SHP77 (cell line): ENCODE results near the gene SV2B.
A peak's percentile ranks its signal among the peaks of the same experiment; 100 is the strongest.

Experiments used
- DNase-seq, 2 experiments: peaks; one replicate each; lab custom pipeline; 2025; lab: John Stamatoyannopoulos, UW

Gene SV2B

DNA sequence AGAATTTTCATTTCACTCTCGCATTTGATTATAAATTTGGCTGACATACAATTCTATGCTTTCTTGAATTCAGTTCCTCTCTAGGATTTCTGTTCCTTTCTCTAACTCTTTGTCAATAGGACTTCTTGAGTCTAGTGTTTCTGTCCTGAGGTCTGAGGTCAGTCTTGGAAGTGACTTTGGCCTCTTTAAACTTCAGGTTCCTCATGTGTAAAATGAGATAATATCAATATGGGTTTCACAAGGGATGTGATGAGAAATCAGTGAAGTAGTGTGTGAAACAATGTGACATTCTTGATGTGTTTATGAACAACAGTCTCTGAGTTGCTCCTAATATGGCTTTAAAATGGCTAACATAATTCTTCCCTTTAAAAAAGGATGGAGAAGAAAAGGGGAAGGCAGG, 92.2 kb downstream of the SV2B start:
- no peak for DNase-seq

DNA sequence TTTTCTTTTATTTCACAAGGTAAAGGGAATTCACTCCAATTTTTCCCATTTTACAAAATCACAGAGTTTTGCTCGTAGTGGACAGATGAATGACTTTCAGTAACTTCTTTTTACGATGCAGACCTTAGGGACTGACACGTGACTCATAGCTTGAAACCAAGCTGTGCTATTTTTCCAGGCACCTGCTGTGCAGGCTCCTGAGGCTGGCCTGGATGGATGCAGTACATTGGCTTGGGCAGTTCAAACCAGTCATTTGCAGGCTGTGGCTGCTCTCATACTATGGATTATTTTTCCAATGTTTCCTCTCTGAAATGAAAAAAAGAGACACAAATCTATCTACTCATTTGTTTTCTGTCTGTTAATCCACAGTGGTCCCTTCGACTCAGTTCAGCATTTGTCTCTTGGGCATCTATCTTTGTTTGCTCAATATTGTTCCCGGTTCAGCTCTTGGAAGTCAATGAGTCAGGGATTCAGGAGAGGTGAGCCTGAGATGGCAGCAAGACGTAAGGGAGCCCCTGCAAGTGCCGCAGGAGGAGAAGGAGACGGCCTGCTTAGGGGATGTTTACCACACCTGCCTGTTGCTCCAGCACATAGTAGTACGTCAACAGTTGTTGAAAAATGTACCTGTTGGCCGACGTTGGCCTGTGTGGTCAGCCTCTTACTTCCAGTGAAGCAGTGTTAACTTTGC, 92.8 kb downstream of the SV2B start:
- DNase-seq: peak; percentile 21 to 63

DNA sequence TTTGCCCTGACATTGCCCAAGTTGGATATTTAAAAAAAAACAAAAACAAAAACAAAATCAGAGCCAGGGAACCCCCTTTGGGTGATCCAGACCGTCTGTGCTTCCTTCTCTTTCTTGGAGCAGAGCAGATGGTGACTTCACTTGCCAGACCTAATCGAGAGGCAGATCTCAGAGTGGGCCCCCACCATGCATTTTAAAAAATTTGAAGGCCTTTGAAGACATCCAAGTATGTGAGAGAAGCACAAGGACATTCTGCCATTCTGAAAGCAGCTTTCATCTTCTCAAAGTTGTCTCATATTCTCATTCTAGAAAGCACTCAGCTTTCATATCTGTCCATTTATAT, 93.3 kb downstream of the SV2B start:
- DNase-seq: no peak

DNA sequence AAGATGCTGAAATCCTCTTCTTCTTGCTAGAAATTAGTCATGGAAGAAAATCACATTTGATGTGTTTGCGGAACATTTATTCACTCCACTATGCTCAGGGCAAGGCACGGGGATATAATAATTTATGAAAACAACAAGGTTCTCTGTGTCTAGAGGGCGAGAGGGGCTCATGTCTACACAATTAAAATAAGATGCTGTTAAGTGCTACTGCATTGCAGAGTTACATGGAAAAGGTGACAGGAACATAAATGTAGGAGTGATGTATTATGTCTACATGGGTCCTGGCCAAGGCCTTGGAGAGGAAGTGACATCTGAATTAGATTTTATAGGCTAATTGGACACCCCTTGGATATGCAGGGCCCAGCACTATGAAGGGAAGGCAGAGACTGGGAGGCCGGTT, 96.1 kb downstream of the SV2B start:
- no peak for DNase-seq

DNA sequence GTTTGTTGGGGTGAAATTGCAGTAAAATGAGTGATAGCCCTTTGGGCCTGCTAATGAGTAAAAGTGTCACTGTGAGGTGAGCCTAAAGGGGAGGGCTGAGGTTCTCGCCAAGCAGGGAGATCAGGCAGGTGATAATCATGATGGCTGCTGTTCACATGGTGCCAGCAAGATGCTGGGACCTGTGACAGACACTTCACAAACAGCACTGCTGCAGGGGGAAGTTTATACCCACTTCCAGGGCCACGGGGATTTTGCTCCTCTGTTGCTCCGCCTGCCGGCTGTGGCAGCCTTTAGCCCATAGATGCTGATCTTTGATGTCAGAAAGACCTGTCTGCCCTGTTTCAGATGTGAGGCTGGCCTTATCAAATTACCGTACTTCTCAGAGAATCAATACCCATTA, 96.7 kb downstream of the SV2B start:
- peak; percentile 62 for DNase-seq

DNA sequence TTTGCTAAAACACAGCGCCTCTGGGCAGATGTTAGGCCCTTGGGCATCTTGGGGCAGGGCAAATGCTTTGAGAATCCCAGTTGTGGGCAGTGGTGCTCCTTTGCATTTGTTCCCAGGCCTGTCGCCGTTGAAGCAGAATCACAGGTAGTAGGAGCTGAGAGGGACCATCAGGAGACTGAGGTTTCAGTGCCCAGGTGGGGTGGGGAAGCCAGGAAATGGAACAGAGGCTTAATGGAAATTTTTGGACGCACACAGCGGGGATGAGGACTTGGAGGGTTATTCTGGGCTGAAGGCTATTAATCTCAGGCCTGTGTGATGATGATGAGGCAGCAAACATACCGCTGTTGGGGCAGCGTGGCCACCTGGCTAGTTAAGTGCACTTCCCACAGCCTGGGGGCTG, 99.5 kb downstream of the SV2B start:
- peak; percentile 62 to 65 for DNase-seq

DNA sequence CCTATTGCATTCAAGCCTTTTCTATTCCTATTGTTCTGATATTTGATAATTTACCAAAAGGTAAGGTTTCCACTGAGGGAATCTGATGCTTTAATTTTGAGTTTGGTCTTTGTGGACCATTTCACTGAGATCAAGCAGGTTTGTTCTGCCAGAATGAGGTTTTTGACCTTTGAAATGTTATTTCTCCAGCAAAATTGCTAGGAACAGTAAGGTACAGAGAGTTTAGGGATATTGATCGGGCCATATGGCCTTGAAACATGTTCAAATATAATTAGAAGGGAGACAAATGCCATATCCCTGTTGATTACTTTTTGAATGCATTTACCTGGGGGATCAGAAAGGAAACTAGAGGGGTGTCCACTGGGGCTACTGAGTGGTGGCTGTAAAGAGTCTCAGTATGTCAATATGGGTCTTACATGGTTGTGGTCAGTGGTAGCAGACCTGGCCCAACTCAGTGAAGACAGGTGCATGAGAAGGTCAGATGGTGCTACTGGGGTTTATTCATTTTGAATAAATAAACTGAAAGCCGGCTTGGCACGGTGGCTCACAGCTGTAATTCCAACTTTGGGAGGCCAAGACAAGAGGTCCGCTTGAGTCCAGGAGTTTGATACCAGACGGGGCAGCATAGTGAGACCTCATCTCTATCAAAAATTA, 100.2 kb downstream of the SV2B start:
- peak in 1 of 2 experiments; percentile 8 for DNase-seq

DNA sequence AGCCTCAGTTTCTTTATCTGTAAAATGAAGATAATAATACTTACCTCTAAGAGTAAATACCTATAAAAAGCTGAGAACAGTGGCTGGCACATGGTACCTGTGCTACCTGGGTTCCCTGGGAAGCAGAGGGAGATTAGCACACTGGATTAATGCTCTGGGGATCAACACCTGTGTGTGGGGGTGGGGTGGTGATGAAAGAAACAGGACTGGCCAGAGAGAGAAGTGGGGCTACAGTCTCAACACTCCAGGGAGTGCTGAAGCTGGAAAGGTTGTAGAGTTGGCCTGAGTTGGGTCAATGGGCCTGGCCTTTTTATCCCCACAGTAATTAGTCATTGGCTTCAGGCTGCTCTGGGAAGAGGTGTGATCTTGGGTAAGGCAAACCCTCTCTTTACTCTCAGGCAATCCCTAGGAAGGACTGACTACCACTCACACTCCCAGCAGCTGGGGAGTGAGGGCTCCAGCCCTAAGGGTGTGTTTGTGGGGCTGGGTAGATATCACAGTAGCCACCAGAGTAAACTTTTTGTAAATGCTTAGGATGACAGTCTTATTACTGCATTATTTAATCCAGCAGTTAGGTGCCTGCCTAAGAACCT, 102.5 kb downstream of the SV2B start:
- no peak for DNase-seq

DNA sequence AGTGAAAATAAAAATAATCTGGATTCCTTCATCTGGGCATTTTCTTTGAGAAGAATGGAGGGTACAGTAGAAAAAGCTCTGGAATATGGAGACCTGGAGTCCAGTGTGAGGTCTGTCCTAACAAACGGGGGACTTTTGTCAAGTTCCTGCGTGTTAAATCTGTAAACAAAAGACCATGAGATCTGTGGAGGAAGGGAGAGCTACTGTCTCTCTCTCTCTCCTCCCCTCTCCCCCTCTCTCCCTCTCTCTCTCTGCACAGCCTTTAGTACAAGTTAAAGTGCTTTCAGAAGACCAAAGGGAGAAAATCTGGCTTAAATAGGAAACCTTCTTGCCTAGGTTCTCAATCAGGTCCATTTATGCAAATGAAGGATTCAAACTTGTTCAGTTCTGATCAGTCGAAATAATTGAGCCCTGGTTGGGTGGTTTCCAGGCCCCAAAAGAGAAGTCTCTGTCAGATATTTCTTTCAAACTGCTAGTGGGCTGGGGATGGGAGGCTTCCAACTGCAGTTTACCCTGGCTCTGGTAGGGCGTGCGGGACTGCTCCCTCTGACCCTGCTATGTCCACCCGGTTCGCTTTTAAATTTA, 103.7 kb downstream of the SV2B start:
- no peak for DNase-seq

DNA sequence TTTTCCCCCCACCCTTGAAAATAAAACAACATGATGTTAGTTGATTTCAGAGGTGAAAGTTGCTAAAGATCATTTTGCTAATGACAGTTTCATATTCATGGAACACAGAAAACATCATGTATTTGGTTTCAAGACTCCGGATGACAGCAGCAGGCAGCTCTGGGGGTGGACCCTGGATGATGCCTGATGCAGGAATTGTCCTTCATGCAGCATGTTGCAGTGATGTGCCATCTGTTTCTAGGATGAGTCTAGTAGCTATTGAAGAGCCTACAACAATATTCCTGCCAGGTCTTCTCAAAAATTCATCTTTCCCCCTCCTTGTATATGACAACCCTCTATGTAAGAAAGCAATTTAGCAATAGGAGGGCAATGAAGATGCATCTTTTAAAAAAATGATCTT, 108.3 kb downstream of the SV2B start:
- DNase-seq: no peak

DNA sequence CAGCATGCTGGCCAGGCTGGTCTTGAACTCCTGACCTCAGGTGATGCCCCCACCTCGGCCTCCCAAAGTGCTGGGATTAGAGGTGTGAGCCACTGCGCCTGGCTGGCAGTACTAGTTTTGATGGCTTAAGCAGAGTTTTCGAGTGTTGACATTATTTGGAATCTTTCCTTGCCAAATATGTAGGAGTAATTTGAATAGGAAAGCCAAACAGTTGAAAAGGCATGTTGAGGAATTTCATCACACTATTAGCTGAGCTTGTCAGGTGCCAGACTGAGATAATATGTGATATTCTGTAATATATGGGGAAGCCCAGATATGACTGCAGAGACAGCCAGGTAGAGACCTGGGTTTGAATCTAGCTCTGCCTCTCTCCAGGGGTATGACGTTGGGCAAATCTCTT, 109.3 kb downstream of the SV2B start:
- DNase-seq: no peak

DNA sequence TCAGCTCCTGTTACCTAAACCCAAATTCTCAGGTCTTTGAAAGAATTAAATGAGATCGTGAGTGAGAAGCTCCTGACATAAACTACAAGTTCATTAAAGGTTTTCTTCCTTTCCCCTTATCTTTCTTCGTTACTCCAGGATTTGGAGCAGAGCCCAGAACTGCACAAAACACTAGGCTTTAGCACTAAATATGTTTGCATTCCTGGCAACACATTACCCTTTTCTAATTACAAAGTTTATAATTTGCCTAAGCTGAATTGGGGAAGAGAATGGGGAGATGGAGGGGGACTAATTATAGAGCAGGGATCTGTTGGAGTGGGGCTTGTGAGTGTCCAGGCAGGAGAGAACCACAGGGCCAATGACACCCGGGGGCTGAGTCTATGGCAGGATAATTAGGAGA, 109.7 kb downstream of the SV2B start:
- DNase-seq: no peak

DNA sequence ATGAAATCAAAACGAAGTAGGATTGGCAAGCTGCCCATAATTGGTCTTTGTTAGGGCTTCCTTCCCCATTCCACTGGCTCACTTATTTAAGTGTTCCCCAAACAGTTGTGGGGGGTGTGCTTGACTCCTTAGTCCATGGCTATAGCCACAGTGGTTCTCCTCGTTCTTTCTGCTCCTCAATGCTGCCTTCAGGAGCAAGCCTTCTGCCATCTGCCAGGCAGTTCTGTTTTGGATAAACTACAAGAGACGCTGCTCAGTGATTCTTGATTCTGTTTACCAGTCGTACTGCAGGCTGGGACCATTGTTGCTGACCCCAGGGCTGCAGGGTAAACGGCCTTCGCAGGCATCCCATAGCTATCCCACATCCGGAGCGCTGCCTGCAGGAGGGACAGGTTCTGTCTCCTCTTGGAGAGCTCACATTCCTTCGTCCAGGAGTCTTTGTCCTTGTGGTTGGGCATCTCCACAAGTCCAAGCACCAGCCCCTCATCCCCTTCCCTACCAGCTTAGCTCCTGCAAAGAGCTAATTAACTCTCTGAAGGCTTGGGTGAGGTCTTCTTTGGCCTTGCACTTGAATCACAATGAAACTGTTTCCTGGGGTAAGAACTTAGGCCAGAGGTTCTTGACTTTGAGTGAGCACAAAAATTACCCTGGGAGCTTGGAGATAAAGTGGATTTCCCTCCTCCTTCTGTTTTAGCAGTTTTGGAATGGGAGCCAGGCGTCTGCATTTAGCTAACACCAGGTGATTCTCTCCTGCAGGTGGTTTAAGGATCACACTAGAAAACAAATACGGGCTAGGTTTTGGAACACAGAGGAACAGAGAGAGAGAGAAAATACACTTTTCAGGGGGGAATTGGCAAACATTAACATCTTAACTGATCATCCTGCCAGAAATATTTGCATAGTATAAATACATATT, 114.9 kb downstream of the SV2B start:
- DNase-seq: peak in 1 of 2 experiments; percentile 41

DNA sequence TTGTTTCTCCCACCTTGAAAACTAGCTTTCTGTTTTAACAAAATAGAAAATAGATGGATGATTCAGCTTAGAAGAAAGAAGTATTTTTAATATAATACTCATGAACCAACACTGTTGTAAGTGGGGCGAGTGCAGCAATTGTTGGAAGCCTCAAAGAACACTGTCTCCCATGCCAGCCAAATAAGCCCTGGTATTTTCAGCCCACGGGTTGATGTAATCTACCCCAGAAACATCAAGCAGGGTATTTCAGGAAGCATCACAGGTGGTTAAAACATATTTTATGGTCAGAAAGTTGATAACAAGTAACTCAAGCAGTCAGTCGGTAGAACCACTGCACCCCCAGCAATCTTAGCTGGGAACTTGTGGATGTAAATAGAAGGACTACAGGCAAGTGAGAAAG, 115.9 kb downstream of the SV2B start:
- DNase-seq: no peak

DNA sequence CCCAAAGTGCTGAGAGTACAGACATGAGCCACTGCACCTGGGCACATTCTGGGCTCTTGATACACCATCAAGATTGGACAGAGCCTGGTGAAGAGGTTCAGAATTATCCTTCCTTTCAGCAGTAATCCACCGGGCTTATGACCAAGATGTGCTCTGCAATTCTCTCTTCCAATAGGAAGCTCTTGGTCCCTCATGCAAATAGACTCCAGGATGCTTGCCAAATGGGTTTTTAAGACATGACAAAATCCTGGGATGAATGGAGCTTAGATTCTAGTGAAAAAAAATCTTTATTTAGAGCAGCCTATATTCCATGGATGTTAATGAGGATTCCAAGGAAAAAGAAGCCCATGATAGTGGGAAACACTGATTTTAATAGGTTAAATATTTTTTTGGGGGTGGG, 119.1 kb downstream of the SV2B start:
- no peak for DNase-seq

DNA sequence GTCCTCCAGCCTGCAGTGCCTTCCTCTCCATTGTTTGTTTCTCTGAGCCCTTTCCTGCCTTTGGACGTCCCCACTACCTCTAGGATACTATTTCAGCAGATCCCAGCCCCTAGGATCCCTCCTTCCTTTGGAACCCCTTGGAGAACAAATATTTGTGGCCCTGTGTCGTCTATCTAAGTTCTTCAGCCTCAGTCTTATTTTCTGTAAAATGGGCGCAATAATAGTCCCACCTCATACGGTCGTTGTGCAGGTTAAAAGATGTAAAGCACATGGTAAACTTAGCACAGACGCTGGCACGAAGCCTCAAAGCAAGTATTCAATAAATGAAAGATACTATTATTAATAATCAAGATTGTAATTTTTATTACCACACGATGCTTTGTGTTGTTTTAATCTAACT, 122.0 kb downstream of the SV2B start:
- DNase-seq: no peak

DNA sequence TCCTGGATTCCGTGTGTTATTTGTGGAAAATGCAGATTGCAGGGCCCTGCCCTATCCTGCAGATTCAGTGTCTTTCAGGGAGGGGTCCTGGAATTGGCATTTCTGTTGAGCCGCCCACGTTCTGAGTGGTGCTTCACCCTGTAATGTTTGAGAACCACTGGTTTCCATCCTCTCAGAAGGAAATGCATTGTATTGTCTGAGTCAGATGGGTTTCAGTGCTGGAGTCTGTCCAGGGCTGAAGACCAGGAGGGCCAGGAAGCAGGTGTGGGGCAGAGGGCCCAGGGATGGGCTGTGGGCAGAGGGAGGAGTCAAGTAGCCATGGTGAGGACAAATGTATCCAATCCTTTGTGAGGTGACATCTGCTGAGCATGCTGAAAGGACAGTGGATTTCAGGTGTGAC, 123.8 kb downstream of the SV2B start:
- peak; percentile 90 to 94 for DNase-seq

DNA sequence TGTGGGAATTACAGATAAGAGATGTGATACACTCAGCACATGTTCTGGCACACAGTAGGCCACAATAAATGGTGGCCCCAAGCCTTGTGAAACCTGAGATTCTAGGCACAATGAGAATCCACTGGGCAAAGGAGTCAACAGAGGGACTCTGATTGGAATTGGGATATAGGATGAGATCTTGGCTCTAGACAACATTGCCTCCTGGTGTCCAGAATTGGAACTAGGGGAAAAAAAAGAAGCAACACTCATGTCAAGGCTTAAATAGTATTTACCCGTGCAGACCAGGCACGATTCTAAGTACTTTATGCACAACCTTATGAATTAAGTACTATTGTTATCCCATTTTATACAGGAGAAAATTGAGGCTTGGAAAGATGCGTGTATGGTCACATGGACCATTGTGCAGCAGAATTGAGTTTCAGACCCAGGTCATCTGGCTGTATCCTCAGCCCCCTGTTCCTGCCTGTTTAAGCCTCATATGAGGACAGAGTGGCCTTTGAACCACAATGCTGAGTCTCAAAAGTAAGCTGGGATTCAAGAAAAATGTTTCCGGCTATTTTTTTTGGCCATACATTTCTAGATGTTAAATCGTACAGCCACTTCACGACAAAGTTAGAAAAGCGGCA, 124.8 kb downstream of the SV2B start:
- peak; percentile 75 to 85 for DNase-seq

DNA sequence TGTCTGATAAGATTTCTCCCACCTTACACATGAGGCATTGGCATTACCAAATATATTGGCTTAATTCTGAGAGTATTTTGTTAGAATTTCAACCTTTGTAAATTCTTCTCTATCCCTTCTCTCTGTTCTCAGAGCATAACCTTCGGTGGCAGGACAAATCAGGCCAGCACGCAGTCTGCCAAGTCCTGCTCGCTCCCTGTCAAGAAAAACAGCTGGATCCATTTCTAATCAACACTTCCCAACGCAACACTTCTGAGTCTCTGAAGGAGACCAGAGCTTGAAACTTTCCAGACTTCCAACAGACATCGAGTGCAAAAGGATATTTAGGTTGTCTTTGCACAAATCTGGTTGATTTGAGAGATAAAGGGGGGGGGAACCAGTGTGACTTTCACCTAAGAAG, 125.7 kb downstream of the SV2B start:
- DNase-seq: no peak

DNA sequence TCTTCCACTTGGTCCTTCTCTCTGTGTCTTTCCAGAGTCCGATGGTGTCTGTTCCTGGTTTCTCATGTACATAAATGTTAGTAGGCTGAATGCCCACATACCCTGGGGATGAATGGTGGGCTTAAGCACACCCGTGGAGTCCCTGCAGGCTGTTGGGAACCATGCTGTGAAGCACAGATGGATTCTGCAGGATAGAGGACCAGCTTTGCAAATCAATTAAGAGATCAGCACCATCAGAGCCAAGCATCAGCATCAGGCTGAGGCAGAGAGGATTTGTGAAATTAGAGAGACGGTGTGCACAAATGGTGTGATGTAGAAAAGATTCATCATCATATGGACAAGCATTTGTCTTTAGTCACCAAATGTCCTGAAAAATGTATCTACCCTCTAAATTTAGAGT, 127.1 kb downstream of the SV2B start:
- no peak for DNase-seq

DNA sequence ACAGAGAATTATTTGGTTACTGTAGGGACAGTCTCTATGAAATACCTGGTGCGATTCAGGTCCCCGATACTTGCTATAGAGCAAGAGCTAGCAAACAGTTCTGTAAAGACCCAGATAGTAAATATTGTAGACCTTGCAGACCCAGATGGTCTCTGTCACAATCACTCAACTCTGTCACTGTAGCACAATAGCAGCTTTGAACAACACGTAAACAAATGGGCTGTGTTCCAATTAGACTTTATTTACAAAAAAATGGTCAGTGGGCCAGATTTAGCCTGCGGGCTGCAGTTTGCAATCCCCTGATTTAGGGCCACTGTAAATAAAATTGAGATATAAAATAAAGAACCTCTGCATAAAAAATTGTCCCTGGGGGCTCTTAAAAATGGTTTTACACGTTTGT, 127.7 kb downstream of the SV2B start:
- no peak for DNase-seq

DNA sequence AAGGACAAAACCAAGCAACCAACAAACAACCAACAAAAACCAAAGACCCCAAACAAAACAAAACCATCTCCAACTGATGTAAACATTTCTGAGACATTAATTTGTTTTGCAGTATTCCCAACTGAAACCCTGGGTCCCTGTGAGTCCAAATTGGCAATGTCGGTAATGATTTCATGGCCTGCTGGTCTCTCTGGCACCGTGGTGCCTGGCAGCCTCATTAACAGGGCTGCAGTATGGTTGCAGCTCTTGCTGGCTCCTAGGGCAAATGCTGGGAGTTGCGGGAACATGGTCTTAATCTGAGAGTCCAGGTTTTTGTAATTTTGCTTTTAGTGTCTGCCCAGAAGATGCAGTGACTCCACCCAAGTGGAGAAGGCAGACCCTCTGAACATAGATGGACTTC, 128.3 kb downstream of the SV2B start:
- no peak for DNase-seq
